MM.1S (cell line): ENCODE data around the gene EIF3F.
A peak's percentile ranks its signal among the peaks of the same experiment; 100 is the strongest.

ENCODE experiments used
- DNase-seq: peaks from one replicate; pipeline ENCODE4 v3.0.0-alpha.2; 2015
- H2AFZ ChIP-seq: fragments of 300-600 bp; sonication (generic); 2 replicates; pipeline ENCODE4 v1.6.0; 2016; ENCODE audit warnings: antibody characterized with exemption, low read length
- H3F3A ChIP-seq: fragments of 300-600 bp; sonication (generic); 2 replicates; pipeline ENCODE4 v1.6.1; 2016; ENCODE audit warnings: mild to moderate bottlenecking, antibody characterized with exemption, low read length, moderate library complexity, mixed read lengths; ENCODE audit not compliant: insufficient read depth
- H3K27ac ChIP-seq: fragments of 300-600 bp; sonication (generic); 2 replicates; pipeline ENCODE4 v1.5.1; 2016; ENCODE audit warnings: mild to moderate bottlenecking, low read length
- H3K27me3 ChIP-seq: fragments of 300-600 bp; sonication (generic); replicated peaks from 2 replicates; pipeline ENCODE4 v1.6.0; 2016; ENCODE audit warnings: low read length; ENCODE audit not compliant: insufficient read depth
- H3K36me3 ChIP-seq: fragments of 300-600 bp; sonication (generic); replicated peaks from 2 replicates; pipeline ENCODE4 v1.6.1; 2016; ENCODE audit warnings: mild to moderate bottlenecking, low read length, mixed read lengths; ENCODE audit not compliant: insufficient read depth
- H3K4me1 ChIP-seq: fragments of 300-600 bp; sonication (generic); 2 replicates; pipeline ENCODE4 v1.6.1; 2016; ENCODE audit warnings: low read length, mixed read lengths
- H3K4me2 ChIP-seq: fragments of 300-600 bp; sonication (generic); 2 replicates; pipeline ENCODE4 v1.6.0; 2016; ENCODE audit warnings: low read depth, low read length
- H3K4me3 ChIP-seq: fragments of 300-600 bp; sonication (generic); 2 replicates; pipeline ENCODE4 v1.5.1; 2016; ENCODE audit warnings: low read length, mixed read lengths
- H3K79me2 ChIP-seq: fragments of 300-600 bp; sonication (generic); 2 replicates; pipeline ENCODE4 v1.6.1; 2016; ENCODE audit warnings: mixed run types, low read length, mixed read lengths
- H3K9ac ChIP-seq: fragments of 300-600 bp; sonication (generic); 2 replicates; pipeline ENCODE4 v1.6.1; 2016; ENCODE audit warnings: low read length, mixed read lengths
- H3K9me2 ChIP-seq: fragments of 300-600 bp; sonication (generic); replicated peaks from 2 replicates; pipeline ENCODE4 v1.6.1; 2016; ENCODE audit warnings: mild to moderate bottlenecking, low read length, mixed read lengths; ENCODE audit not compliant: insufficient read depth
- H3K9me3 ChIP-seq: fragments of 300-600 bp; sonication (generic); replicated peaks from 2 replicates; pipeline ENCODE4 v1.6.1; 2016; ENCODE audit warnings: mild to moderate bottlenecking, low read length, mixed read lengths; ENCODE audit not compliant: insufficient read depth
- H4K20me1 ChIP-seq: fragments of 300-600 bp; sonication (generic); 2 replicates; pipeline ENCODE4 v1.6.1; 2016; ENCODE audit warnings: mild to moderate bottlenecking, low read length, moderate library complexity, mixed read lengths; ENCODE audit not compliant: insufficient read depth
- EZH2 ChIP-seq: fragments of 300-600 bp; sonication (generic); optimal IDR thresholded peaks from 2 replicates; pipeline ENCODE3; 2017; ENCODE audit warnings: low read depth, mild to moderate bottlenecking, antibody characterized with exemption, low read length, mixed read lengths
- EZH2phosphoT487 ChIP-seq: fragments of 300-600 bp; sonication (generic); IDR thresholded peaks from 2 replicates; pipeline ENCODE4 v1.6.1; 2018; ENCODE audit warnings: antibody characterized with exemption, low read length
- TF ChIP-seq, protein P1 (sequence below): fragments of 300-600 bp; sonication (generic); IDR thresholded peaks from 2 replicates; pipeline ENCODE4 v1.5.1; 2016; ENCODE audit warnings: antibody characterized with exemption, low read length, mixed read lengths

The EIF3F gene

DNA sequence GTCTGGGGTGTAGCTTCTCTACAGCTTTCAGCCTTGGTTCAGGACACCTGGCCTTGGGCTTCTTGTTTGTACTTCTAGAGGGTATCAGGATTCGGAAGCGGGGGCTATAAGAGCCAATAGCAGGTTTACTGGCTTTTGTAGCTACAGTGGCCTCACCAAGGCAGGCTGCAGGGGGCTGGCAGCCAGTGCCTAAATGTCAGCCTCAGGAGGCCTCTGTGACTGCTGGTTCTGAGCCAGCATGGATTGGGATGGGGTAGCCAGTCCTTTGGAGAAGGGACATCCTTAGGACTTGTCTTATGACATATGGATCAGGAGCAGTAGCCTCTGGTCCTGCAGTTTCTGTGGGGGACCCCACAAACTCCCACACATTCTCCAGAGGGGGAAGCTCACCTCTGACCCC, 29.9 kb downstream of the EIF3F start:
- H3K27me3 ChIP-seq: peaks cover 23% of the 10 kb centered on the region; the same call in 1 of the 2 replicates
- no peaks in the 10 kb centered on the region for H3K79me2 ChIP-seq
- no peaks in the 10 kb centered on the region for H3F3A ChIP-seq
- no peak overlapping the region for H3K9ac ChIP-seq
- H3K9me3 ChIP-seq: no peaks in the 10 kb centered on the region
- no peaks in the 10 kb centered on the region for H3K36me3 ChIP-seq
- no peak overlapping the region for H3K27ac ChIP-seq
- no peak overlapping the region for H3K4me3 ChIP-seq
- H3K4me2 ChIP-seq: no peak overlapping the region
- no peaks in the 10 kb centered on the region for H3K4me1 ChIP-seq
- no peak for DNase-seq
- H3K9me2 ChIP-seq: no peaks in the 10 kb centered on the region
- TF ChIP-seq EZH2: no peak
- TF ChIP-seq, protein P1, sequence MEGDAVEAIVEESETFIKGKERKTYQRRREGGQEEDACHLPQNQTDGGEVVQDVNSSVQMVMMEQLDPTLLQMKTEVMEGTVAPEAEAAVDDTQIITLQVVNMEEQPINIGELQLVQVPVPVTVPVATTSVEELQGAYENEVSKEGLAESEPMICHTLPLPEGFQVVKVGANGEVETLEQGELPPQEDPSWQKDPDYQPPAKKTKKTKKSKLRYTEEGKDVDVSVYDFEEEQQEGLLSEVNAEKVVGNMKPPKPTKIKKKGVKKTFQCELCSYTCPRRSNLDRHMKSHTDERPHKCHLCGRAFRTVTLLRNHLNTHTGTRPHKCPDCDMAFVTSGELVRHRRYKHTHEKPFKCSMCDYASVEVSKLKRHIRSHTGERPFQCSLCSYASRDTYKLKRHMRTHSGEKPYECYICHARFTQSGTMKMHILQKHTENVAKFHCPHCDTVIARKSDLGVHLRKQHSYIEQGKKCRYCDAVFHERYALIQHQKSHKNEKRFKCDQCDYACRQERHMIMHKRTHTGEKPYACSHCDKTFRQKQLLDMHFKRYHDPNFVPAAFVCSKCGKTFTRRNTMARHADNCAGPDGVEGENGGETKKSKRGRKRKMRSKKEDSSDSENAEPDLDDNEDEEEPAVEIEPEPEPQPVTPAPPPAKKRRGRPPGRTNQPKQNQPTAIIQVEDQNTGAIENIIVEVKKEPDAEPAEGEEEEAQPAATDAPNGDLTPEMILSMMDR: no peak
- TF ChIP-seq EZH2phosphoT487: no peak
- no peaks in the 10 kb centered on the region for H4K20me1 ChIP-seq
- no peak overlapping the region for H2AFZ ChIP-seq

DNA sequence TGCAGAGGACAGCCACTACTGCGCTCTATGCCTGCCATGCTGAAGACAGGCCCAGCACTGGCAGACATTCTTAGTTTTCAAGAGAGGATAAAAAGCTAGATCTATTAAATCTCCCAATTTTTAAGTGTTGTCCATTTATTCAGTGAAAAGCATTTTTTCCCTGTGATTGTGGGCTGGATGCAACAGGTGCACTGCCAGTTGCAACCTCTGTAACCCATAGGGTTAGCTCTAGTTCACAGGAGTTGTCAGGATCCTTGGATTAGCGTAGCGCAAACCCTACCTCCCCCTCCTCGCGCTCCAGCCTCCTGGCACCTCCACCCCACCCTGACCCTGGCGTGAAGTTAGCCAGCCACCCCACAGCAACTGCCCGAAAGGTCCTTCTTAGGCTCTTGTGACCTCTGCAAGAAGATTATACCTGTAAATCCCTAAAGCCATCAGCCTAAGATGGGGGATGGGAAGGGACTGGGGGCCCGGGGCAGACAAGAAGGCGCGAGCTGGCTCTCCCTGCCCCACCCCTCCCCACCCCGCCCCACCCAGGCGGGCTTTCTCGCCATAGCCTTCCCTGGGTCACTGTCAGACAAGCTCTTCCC, 30.9 kb downstream of the EIF3F start:
- no peaks in the 10 kb centered on the region for H3K9me2 ChIP-seq
- no peaks in the 10 kb centered on the region for H3F3A ChIP-seq
- no peaks in the 10 kb centered on the region for H3K36me3 ChIP-seq
- H3K27me3 ChIP-seq: peaks cover 23% of the 10 kb centered on the region; the same call in 1 of the 2 replicates
- no peak overlapping the region for H3K27ac ChIP-seq
- H3K4me3 ChIP-seq: no peak overlapping the region
- H3K9ac ChIP-seq: no peak overlapping the region
- H3K79me2 ChIP-seq: no peaks in the 10 kb centered on the region
- H3K9me3 ChIP-seq: no peaks in the 10 kb centered on the region
- DNase-seq: no peak
- no peaks in the 10 kb centered on the region for H3K4me1 ChIP-seq
- H4K20me1 ChIP-seq: no peaks in the 10 kb centered on the region
- H2AFZ ChIP-seq: no peak overlapping the region
- H3K4me2 ChIP-seq: no peak overlapping the region
- TF ChIP-seq, protein P1: no peak

DNA sequence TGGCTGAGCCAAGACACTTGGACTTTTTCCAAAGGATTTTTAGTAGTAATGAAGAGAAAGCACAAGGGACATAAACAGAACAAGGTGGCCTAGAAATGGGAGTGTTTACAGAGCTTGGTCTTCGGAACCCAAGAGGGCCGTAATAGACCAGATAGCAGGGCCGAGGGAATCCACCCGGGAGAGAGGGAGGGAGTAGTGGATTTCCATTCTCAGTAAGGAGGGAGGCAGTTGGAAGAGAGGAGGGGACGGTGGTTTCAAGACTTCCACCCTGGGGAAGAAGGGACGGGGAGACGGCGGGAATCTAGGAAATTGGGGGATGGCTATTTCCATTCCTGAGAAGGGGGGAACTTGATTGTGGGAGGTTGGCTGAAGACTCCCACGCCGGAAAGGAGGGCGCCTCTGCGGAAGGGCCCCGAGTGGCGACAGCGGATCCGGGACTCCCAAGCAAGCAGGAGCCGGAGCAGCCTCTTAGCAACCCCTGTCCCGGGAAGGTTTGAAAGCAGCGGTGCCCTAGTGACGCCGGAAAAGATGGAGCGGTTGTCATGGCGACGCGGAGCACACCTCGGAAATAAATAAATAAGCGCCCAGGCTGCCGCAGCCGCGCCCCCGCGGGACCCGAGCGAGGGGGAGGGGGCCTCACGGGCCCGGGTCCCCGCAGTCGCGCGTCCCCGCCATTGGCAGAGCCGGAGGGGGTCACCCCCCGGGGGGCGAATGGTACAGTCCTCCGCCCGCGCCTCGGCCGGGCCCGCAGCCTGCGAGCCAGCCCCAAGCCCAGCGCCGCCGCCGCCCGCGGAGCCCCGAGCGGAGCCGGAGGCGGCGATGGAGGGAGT, 31.6 kb downstream of the EIF3F start:
- Histone ChIP-seq H3K4me2 (peak overlapping the region; percentile 97), H3K9me2 (no peaks in the 10 kb centered on the region), H3K4me1 (no peaks in the 10 kb centered on the region), H3K79me2 (no peaks in the 10 kb centered on the region), H3K9ac (peak overlapping the region; percentile 28; the same call in 1 of the 2 replicates), H3K27me3 (peaks cover 23% of the 10 kb centered on the region; the same call in 1 of the 2 replicates), H4K20me1 (no peaks in the 10 kb centered on the region), H3K9me3 (no peaks in the 10 kb centered on the region), H3K27ac (no peak overlapping the region), H3K4me3 (peak overlapping the region; percentile 63; the same call in 1 of the 2 replicates), H2AFZ (no peak overlapping the region), H3F3A (no peaks in the 10 kb centered on the region), H3K36me3 (no peaks in the 10 kb centered on the region)
- no peak for TF ChIP-seq EZH2
- TF ChIP-seq, protein P1: no peak
- DNase-seq: peak; percentile 20
